HG03045 (cell line): ENCODE measurements around the gene ATP5F1D.
"Not testable (repeated sequence)": the region's sequence is repeated elsewhere in the genome, so short reads cannot be mapped to it uniquely, and the experiment has no call there.

ENCODE experiments used
- ATAC-seq: cut with Tn5 transposase; IDR thresholded peaks from one replicate; pipeline ENCODE4 v1.9.1; 2021; ENCODE audit warnings: mild to moderate bottlenecking, moderate library complexity; ENCODE audit not compliant: unreplicated experiment

ATP5F1D gene

DNA sequence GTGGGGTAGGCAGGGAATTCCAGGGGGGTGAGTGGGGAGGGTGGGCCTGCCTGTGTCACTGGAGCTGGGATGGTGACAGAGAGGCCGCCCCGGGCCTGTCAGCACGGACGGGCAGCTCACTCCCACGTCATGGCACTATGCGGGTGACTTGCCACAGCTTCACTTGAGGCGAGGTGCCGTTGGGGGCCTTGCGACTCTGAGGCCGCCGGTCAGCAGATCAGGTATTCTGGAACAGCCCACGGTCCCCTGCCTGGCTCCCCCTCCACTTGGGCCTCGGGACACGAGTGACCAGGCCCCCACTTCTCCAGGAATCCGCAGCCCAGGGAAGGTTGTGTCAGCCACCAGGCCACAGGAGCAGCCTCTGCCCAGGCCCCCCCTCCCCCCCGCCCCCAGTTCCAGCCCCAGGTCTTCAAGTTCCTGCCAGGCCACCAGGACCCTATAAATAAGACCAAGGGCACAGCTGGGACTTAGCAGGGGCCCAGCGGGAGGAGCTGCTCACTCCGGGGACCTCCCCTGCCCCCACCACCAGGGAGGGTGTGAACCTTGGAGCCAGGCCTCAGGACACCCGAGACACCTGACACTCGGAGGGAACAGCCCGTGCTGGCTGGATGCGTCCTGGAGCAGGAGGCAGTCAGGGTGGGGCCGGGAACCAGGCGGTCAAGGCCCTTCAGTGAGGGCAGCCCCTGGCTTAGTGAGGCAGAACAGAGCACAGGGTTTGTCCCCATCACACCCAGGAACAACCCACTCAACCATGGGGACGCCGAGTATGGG lies 4.1 kb downstream of the ATP5F1D start:
- ATAC-seq = no peak

DNA sequence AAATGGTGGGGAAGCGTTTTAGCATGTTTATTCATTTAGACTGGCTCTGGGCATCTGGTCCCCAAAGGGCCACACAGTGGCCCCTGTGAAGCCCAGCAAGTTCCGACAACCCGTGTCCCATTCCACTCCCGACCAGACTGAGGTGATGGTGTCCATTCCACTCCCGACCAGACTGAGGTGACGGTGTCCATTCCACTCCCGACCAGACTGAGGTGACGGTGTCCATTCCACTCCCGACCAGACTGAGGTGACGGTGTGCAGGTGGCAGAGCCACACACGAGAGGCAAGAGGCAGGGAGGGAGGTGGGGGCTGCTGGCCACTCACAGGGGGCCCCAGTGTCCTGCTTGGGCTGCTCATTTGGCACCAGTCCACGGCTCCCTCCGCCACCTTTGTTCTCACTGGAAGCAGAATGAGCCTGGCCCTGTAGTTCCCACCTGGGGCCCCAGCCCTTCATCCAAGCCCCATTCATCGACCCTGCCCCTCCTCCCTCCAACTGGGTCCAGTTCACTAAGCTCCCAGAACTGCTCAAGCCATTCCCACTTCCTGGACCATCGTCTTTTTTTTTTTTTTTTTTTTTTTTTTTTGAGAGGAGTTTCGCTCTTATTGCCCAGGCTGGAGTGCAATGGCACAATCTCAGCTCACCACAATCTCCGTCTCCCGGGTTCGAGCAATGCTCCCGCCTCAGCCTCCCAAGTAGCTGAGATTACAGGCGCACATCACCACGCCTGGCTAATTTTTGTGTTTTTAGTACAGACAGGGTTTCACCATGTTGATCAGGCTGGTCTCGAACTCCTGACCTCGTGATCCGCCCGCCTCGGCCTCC lies 4.9 kb downstream of the ATP5F1D start:
- not testable (repeated sequence) for ATAC-seq

DNA sequence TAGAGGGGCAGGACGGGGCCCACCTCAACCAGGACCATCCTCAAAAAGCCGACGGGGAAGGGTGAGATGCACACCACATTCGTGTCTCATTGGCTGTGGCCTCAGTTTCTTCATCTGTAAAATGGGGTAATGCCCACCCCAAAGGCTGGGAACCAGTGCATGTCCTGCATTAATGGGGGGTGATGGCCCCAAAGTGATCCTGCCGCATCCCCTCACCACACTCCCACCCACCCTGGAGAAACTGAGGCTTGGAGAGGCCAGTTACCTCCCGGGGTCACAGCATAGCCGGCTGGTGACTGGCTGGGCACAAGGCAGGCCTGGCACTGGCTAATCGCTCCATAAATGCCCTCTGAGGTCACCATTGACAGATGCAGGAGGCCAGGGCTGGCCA lies 6.2 kb downstream of the ATP5F1D start:
- no peak for ATAC-seq

DNA sequence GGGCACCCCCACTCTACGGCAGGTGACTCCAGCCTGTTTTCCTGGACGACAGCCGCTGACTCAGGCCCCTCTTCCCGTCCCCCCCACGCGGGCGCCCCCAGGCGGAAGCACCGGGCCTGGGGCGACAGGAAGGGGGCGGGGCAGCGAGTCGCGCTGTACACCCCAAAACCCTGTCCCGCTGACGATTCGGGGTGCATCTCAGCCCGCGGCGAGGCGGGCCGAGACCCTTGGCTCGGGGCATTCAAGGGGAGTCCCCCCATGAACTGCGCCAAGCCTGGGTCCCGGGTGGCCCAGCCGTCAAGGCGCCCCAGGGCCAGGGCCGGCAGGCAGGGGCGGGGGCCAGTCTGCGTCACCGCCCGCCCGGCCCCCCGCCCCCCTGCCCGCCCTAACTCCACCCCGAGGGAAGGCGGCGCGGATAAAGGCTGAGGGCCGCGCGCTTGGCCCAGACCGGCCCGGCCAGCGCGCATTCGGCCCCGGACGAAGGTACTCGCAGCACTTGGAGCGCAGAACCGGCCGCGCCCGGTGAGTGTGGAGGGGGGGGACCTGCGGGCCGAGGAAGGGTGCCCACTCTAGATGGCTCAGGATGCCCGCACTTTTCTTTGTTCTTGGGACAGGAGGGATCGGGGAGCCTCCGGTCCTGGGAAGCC lies 6.7 kb downstream of the ATP5F1D start, which contains the start of gene MIDN:
MIDN (plus strand) TSS at position 445 of the 647 bp plus-strand sequence. CDS start 1,714 bp downstream, outside the sequence.
- ATAC-seq = peak; percentile 13

DNA sequence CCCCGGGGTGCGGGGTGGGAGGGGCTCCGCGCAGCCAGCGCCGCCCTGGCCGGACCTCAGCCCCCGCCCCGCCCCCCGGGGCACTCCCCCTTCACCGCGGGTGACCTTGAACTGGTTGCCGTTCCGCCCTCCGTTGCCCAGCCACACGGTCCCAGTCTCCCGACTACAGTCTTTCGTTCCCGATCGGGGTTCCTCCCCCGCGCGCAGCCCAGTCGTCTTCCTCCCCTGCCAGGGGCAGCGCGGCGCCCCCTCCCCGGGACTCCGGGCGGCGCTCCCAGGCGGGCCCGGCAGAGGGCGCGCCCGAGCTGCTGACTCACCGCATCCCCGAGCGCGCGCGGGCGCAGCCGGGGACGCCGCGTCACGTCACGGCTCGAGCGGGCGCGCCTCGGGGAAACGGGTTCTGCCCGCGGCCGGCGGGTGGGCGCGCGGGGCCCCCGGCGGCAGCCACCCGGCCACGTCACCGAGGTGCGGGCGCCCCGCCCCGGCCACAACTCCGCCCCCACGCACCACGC lies 7.3 kb downstream of the ATP5F1D start:
- ATAC-seq = peak; percentile 24

DNA sequence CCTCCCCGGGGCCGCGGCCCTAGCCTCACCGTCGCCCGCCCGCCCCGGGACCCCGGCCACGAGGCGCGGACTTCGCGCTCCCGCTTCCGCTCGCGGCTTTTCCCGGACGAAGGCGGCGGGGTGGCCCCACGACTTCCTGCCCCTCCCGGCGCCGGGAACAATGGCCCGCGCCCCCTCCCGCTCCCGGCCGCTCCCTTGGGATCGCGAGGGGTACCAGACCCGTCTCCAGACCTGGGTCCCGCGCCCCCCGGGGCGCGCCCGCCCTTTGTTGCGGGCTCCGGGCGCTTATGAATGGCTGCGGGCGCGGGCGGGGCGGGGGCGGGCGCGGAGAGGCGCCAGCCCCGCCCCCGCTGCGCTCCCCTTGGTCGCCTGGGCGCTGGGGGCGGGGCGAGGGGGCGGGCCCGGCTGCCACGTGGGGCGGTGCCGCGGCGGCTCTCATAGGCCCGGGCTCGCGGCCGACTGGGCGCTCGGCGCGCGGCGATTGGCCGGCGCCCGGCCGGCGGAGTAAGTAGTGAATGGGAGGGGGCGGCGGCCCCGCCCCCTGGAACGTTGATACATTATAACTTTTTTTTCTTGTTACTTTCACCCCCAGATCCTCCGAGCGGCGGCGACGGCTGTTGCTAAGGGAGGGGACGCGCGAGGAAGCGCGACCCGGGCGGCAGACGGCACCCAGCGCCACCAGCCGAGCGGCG lies 7.9 kb downstream of the ATP5F1D start:
- peak; percentile 44 for ATAC-seq

DNA sequence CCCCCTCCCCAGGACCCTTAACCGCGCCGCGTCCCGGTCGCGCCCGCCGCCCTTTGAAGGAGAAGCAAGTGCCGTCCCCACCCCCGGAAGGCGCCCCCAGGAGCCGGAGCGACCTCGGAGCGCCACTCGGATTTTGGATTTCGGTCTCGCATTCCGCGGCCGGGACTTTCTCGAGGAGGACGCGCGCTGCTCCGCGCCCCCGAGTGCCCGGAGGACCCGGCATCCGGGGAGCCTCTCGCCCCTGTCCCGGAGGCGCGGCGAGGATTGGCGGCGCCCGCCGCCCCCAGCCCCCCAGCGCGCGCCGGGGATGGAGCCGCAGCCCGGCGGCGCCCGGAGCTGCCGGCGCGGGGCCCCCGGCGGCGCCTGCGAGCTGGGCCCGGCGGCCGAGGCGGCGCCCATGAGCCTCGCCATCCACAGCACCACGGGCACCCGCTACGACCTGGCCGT lies 8.5 kb downstream of the ATP5F1D start:
- ATAC-seq = no peak

DNA sequence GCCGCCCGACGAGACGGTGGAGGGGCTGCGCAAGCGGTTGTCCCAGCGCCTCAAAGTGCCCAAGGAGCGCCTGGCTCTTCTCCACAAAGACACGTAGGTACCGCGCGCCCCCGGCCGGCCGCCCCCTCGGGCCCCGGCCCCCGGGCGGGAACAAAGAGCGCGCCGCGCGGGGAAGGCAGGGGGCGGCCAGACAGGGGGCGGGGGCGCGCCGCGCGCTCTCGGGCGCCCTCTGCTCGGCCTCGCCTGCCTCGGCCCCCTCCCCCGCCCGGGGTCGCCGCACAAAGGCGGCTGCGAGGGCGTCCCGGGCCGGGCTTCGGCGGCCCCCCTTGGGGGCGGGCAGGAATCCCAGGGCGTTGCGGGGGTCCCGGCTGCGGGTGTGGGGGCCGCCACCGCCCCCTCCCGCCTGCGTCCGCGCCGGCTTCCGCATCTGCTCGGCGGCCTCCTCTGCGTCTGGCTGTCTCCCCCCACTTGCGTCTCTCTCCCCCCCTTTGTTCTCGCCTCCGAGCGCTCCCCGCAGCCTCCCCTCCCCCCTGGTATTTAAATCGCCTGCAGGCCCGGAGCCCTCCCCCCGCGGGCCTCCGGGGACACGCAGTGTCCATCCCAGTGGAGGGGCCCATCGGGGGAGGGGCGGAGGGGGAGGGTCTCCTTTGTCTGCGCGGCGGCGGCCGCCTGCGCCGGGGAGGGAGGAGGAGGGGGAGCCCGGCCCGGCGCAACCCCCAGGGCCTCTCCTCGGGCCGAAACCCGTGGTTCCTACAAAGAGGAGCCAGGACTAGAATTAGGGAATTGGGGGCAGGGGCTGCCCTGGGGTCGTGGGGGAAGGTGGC lies 9.1 kb downstream of the ATP5F1D start:
- ATAC-seq = no peak

DNA sequence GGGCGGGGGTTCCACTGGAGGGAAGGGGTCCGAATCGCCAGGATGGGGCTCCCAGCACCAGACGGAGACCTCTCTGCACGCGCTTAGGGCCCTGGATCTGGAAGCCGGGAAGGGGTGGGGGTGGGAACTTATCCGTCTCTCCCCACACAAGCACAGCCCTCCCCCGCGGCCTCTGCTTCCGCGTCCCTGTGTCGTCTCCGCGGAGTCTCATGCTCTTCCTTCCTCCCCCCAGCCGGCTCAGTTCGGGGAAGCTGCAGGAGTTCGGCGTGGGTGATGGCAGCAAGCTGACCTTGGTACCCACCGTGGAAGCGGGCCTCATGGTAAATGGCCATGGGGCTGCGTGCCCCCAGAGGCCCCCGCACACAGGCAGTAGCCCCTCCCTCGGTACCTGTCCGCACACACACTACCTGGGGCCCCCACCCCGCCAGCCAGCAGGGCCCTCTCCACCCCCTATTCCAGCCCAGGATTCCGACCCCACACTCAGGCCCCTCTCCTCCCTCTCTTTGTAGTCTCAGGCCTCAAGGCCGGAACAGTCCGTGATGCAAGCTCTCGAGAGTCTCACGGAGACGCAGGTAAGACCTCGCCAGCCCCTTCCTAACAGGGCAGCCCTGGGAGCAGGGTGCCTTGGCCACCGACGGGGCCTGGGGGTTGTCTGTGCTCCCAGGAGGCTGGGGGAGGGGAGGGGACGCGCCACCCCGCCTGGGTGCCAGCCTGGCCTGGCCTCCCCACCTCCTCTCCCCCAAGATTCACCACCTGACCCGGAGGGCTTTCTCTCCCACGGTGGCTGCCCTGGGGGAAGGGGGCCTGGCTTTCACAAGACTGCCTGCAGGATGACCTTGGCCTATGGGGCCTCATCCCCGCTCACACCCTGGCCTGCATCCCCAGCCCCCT lies 10.0 kb downstream of the ATP5F1D start:
- ATAC-seq = no peak

DNA sequence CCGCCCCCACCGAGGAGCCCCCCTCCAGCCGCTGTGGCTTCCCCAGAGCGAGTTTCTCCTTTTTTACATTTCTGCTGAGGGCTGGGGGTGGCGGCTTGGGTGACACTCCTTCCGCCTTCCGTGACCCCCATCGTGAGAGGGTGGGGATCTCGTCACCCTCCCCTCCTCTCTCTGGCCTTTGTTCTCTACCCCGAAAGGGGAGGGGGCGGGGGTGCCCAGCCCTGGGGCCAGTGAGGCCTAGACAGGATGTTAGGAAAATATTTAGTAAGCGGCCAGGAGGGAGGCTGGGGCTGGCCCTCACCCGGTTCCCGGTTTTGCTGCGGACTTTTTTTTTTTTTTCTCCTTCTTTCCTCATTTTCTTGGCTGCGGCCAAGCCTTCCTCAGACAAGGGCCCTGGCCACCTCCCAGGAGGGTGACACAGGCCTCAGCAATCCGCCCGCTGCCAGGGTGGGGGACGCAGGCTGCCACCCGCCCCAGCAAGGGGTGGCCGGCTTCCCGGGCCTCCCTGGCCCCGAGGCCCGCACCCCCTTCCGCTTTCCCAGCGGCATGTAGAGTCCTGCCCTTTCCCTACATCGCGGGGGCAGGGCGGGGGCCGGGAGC lies 10.8 kb downstream of the ATP5F1D start:
- no peak for ATAC-seq

DNA sequence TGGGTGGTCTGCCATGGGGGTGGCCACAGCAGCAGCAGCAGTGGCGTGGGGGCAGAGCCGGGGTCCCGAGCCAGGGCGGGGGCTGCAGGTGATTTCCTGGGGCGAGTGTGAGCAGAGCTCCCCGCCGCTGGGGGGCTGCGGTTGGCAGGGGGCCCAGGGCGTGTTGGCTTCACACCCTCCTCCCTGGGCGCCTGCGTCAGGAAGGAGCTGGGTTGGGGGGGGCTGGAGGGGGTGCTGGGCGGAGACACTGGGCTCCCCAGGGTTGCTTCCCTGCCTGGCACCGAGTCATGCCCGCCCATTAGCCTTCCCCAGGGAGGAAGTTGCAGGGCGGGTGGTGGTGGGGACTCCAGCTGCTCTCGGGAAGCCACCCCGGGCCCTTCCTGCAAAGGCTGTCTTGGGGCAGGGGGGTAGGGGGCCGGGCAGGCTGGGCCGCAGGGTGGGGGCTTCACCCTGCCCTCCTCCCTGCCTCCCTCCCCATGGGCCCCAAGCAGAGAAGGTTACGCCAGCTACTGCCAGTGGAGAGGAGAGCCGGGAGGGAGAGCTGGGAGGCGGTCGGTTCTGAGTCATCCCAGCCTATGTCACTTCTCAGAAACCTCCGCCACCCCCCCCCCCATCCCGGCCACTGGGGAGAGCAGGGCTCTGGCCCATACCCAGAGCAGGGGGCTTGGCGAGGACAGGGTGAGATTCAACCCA lies 11.4 kb downstream of the ATP5F1D start:
- ATAC-seq = no peak

DNA sequence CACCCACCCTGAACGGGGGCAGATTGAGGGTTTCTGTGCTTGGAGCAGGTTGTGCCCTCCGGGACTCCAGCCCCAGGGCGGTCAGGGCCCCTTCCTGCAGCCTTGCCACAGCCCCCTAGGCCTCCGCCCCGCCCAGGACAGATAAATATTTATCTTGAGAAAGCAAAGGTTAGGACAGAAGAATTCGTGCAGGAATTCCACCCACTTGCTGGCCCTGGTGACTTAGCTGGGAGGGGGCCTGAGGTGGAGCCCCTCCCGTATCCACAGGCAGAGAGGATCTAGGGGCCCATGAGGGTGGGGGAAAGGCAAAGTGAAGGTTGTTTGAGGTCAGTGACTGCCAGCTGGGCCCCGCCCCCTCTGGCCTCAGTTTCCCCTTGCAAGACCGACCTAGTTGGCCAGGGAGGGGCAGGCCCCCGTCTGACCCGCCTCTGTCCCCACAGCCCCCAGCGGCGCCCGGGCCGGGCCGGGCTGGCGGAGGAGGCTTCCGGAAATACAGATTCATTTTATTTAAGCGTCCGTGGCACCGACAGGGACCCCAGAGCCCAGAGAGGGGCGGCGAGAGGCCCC lies 12.0 kb downstream of the ATP5F1D start:
- no peak for ATAC-seq

DNA sequence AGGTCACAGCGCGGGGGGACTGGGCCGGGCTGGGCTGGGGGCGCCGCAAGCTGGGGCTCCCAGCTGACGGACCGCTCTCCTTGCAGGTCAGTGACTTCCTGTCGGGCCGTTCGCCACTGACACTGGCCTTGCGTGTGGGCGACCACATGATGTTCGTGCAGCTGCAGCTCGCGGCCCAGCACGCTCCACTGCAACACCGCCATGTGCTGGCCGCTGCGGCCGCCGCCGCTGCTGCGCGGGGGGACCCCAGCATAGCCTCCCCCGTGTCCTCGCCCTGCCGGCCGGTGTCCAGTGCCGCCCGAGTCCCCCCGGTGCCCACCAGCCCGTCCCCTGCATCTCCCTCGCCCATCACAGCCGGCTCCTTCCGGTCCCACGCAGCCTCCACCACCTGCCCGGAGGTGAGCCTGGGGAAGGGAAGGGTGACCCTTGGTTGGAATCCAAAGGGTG lies 12.6 kb downstream of the ATP5F1D start:
- no peak for ATAC-seq

DNA sequence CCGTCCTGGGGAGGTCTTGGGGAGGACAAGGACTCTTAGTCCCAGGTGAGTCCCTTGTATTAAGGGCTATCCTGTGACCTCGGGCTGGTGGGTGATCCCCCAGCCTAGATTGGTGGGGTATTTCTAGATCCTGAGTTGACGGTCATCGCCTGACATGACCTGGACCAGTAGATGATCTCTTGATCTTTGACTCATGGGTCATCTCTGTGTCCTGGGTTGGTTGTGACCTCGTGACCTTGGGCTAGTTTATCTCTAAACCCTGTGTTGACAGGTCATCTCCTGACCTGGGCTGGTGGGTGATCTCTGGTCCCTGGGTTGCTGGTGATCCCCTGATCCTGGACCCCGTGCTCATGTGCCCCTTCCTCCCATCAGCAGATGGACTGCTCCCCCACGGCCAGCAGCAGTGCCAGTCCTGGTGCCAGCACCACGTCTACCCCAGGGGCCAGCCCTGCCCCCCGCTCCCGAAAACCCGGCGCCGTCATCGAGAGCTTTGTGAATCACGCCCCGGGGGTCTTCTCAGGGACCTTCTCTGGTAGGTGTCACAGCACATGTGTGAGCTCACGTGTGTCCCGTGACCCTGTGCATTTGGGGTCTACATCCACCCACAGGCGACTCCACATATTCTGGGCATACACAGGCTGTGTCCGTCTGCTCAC lies 13.1 kb downstream of the ATP5F1D start:
- no peak for ATAC-seq

DNA sequence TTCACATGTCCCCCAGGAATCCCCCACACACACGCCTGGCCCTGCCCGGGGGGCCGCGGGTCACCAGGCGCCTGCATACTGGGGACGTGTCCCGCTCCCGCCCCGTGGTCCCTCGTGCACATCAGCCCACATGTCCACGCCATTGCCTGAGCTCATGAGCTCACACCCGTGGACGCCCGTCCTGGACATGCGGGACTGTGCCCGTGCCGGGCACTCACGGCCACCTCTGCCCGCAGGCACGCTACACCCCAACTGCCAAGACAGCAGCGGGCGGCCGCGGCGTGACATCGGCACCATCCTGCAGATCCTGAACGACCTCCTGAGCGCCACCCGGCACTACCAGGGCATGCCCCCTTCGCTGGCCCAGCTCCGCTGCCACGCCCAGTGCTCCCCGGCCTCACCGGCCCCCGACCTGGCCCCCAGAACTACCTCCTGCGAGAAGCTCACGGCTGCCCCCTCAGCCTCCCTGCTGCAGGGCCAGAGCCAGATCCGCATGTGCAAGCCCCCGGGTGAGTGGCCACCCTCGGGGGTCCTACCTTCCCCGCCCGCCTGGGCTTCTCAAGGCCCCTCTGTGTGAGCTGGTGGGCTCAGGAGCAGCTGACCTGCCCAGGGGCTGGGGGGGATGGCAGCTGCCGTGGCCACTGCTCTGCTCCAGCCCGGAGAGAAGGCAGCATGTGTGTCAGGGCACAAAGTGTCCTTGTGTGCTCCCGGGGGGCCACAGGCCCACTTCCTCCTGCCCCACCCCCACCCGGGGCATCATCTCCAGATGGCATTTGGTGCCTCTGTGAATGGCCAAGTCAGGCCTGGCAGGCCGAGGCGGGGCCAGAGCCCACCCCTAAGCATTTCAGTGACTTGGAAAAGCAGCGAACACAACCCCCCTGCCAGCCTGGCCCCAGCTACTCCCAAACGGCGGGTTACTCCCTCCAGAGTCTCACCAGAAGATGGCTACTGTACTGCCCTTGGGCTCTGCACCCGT lies 13.9 kb downstream of the ATP5F1D start:
- no peak for ATAC-seq
